AG04450 (cell line): Measurements from ENCODE around the gene KLHL17. TPM values are rescaled to one million over a fixed set of nuclear protein-coding genes. Genes with fewer than 3 reads are reported as not detected.
"Not testable (repeated sequence)": the region's sequence is repeated elsewhere in the genome, so short reads cannot be mapped to it uniquely, and the experiment has no call there.

ENCODE experiments used
- CTCF ChIA-PET: fragments of 300-600, 350-600 bp; formaldehyde crosslinking; extraction: SDS; loops from one replicate; lab custom pipeline; 2022; ENCODE audit warnings: antibody characterized with exemption, inconsistent platforms; lab: Charles Lee
- POLR2A ChIA-PET: fragments of 350-600 bp; formaldehyde crosslinking; extraction: SDS; loops from one replicate; lab custom pipeline; 2021; ENCODE audit warnings: antibody characterized with exemption, inconsistent platforms; lab: Yijun Ruan, JAX
- DNase-seq: peaks from one replicate; pipeline ENCODE4 v3.0.0-alpha.2; 2011; ENCODE audit warnings: low read depth, low spot score
- H3K27ac ChIP-seq: one replicate; pipeline ENCODE4 v1.5.1; 2012; ENCODE audit warnings: low read depth, low read length, control low read depth
- H3K27me3 ChIP-seq: one replicate; pipeline ENCODE4 v1.6.0; 2012; ENCODE audit warnings: low read length; ENCODE audit not compliant: control insufficient read depth, insufficient read depth
- H3K4me3 ChIP-seq: 2 replicates; pipeline ENCODE4 v1.5.1; 2011; ENCODE audit warnings: mild to moderate bottlenecking, low read depth, low read length, control low read depth
- H3K9me3 ChIP-seq: 2 replicates; pipeline ENCODE4 v1.5.1; 2012; ENCODE audit warnings: low read length; ENCODE audit not compliant: control insufficient read depth, insufficient read depth
- CTCF ChIP-seq: IDR thresholded peaks from 2 replicates; pipeline ENCODE4 v1.5.1; 2011; ENCODE audit warnings: low read depth, low read length, control low read depth, inconsistent platforms
- polyA plus RNA-seq: library from polyadenylated mRNA; depleted of rRNA; stranded (reverse); fragments of >200 nt; gene quantifications from 2 replicates; pipeline ENCODE4 v1.2.3, GENCODE V29; 2011

Gene KLHL17
- polyA plus RNA-seq, 1 experiment = 5.5 TPM

- Histone ChIP-seq H3K4me3 (no peak overlapping the region), H3K27ac (peak overlapping the region; percentile 21), H3K9me3 (no peaks in the 10 kb centered on the region; the same call in 1 of the 2 replicates), H3K27me3 (no peaks in the 10 kb centered on the region)
- TF ChIP-seq CTCF = no peak
- CTCF ChIA-PET = no interaction called here
- POLR2A ChIA-PET = interaction anchor here (1.1 kb wide), 1 partner anchor 14 kb away, joined by 3 read pairs; the partner anchor contains the start of gene AGRN
- no peak for DNase-seq
Measured at GRCh38 chr1:1004780-1005697, 44.7 kb downstream of the KLHL17 start.

DNA sequence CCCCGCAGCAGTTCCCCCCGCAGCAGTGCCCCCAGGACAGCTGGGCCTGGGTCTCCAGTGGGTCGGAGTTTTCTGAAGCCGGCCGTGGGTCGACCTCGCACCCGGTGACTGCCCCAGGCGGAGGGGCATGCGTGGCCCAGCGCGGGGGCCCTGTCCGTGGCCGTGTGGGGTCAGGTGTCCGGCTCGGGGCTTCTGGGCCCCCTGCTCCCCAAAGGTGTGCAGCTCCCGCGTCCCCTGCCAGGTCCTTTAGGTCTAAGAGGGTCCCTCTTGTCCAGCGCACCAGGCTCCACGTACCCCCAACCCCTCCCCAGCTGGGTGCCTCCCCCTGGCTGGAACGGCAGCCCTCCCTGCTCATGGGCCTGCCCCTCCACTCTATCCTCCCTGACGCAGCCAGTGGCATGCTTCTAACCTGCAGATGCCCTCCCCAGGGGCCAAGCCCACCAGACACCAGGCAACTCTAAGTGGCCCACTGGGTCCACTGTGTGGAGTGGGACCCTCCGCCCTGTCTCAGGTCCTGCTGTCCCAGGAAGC lies 45.5 kb downstream of the KLHL17 start:
- DNase-seq = no peak
- TF ChIP-seq CTCF = no peak
- H3K27ac ChIP-seq = no peak overlapping the region
- H3K4me3 ChIP-seq = no peak overlapping the region
- CTCF ChIA-PET = no interaction called here
- no peaks in the 10 kb centered on the region for H3K27me3 ChIP-seq
- POLR2A ChIA-PET = interaction anchor here (1.1 kb wide), 1 partner anchor 14 kb away, joined by 3 read pairs; the partner anchor contains the start of gene AGRN
- H3K9me3 ChIP-seq = no peaks in the 10 kb centered on the region; the same call in 1 of the 2 replicates

DNA sequence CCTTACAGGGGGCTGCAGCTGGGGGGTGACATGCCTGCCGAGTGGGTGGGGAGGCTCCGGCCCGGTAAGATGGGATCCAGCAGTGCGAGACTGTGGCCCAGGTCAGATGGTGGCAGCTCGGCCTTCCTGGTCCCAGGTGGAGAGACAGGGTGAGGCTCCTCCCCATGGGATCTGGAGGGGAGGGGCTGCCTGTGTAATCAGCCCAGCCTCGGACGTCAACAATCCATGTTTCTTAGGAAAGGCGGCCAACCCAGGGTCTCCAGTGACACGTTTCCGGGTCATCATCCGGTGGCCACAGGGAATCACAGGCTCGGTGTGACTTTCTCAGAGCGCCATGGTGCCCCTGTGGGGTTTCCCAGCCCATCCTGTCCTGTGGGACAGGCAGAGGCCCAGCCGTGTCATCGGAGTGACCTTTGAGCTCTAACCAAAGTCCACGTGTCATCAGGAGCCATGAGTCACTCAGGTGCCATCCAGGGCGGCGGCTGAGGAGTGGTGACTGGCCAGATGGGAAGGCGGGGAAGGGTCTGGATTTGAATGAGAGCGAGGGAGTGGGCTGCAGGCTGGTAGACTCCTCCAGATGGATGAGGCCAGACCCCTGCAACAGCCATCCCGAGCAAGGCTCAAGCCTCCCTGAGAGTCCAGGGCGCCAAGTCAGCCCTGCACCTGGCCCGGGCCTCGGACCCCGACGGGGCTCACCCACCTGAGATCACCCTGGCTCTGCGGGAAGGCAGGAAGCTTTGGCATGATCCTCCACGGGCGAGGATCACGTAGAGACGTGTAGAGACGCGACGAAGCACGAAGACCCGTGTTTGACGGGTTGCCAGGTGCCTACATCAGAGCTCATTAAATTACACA lies 46.1 kb downstream of the KLHL17 start:
- POLR2A ChIA-PET = interaction anchor here (1.1 kb wide), 1 partner anchor 13 kb away, joined by 3 read pairs; the partner anchor contains the start of gene AGRN
- no peak for DNase-seq
- Histone ChIP-seq H3K4me3 (no peak overlapping the region), H3K27ac (no peak overlapping the region), H3K27me3 (no peaks in the 10 kb centered on the region), H3K9me3 (peaks cover 3% of the 10 kb centered on the region; the same call in 1 of the 2 replicates)
- no peak for TF ChIP-seq CTCF
- CTCF ChIA-PET = interaction anchor here (0.7 kb wide), 1 partner anchor 13 kb away, joined by 3 read pairs; no protein-coding TSS in a partner anchor

DNA sequence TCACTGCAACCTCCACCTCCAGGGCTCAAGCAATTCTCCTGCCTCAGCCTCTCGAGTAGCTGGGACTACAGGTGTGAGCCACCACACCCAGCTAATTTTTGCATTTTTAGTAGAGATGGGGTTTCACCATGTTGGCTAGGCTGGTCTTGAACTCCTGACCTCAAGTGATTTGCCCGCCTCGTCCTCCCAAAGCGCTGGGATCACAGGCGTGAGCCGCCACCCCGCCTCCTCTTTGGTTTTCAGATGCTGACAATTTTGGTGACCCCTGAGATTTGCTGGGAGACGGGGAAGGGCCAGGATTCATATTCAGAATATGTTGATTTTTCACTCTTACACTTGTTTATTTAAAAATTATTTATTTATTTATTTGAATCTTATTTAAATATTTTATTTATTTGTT lies 49.7 kb downstream of the KLHL17 start:
- DNase-seq, POLR2A ChIA-PET, H3K27me3 ChIP-seq: not testable (repeated sequence)

DNA sequence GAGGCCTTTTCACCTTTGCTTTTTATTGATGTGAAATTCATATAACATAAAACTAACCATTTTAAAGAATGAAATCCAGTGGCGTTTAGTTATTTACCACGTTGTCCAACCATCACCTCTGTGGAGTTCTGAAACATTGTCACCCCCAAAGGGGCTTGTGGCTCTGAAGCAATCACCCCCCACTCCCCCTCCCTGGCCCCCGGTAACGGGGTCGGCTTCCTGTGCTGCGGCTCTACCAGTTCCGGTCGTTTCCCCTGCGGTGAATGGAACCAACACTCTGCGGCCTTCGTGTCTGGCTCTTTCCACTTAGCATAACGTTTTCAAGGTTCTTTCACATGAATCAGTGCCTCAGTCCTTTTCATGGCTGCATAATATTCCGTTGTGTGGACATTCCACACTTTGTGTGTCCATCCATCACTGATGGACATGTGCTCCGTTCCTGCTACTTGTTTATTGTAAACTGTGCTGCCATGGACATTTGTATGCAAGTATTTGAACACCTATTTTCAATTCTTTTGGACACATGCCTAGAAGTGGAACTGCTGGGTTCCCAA lies 51.1 kb downstream of the KLHL17 start:
- no peak for TF ChIP-seq CTCF
- H3K9me3 ChIP-seq = peaks cover 6% of the 10 kb centered on the region; the same call in 1 of the 2 replicates
- no peak overlapping the region for H3K4me3 ChIP-seq
- ChIA-PET CTCF (no interaction called here), POLR2A (no interaction called here)
- H3K27ac ChIP-seq = no peak overlapping the region
- no peak for DNase-seq
- H3K27me3 ChIP-seq = no peaks in the 10 kb centered on the region

More for the DNA sequence above, 49.7 kb downstream of the KLHL17 start:
- CTCF ChIA-PET = interaction anchor here (0.7 to 1.8 kb wide), 3 partner anchors 8 to 1197 kb away, joined by 4 to 7 read pairs (median 6); no protein-coding TSS in a partner anchor
- not testable (repeated sequence) for H3K9me3 ChIP-seq, H3K4me3 ChIP-seq, H3K27ac ChIP-seq

DNA sequence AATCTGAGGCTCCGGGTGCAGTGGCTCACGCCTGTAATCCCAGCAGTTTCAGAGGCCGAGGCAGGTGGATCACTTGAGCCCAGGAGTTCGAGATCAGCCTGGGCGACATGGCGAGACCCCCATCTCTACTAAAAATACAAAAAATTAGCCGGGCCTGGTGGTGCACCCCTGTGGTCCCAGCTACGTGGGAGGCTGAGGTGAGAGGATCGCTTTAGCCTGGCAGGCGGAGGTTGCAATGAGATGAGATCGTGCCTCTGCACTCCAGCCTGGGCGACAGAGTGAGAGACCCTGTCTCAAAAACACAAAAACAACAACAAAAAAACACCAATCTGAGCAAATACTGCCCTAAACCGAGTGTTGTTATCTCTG lies 52.3 kb downstream of the KLHL17 start:
- peak overlapping the region; percentile 71 for H3K4me3 ChIP-seq
- H3K27ac ChIP-seq, H3K27me3 ChIP-seq, H3K9me3 ChIP-seq, DNase-seq: not testable (repeated sequence)
- ChIA-PET CTCF (interaction anchor here (1.6 kb wide), 1 partner anchor 11 kb away, joined by 11 read pairs; no protein-coding TSS in a partner anchor), POLR2A (interaction anchor here (0.6 to 1.0 kb wide), 2 partner anchors 11 to 72 kb away, joined by 3 read pairs; no protein-coding TSS in a partner anchor)
